ENCODE data around the gene ELK4. TPM values are rescaled to one million over a fixed set of nuclear protein-coding genes. Genes with fewer than 3 reads are reported as not detected.

Gene ELK4
- total and polyA plus RNA-seq, 2 experiments from 2014 or later = 5.1 to 19.7 TPM

DNA sequence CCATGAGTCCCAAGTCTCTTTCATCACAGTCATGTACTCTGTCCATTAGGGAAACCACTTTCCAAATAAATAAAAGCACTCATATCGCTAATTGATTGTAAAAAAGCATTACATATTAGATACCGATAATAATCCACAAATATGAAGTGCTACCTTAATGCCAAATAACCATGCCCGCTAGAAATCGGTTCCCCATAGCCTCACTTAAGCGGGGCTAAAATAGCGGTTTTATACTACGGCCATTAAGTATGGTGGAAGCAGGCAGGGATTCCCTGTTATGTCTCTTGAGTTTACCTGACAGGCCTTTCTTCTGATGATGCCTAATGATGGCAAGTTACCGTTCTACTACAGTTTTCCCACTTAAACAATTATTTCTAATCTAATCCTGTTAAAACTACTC lies 3.9 kb downstream of the ELK4 start:
- Mint-ChIP-seq H3K9me3 (no peaks in the 10 kb centered on the region), H3K36me3 (ENCODE audit: low read depth) (peaks cover 11% of the 10 kb centered on the region), H3K27ac (no peak overlapping the region), H3K4me3 (no peak overlapping the region), H3K27me3 (ENCODE audit: insufficient read depth, low read depth, poor library complexity) (peaks cover 8% of the 10 kb centered on the region), H3K4me1 (peaks cover 23% of the 10 kb centered on the region)
- TF ChIP-seq EZH2 (IDR thresholded peaks at IDR 0.05; ENCODE audit: low read depth, unreplicated experiment) (no peak), ZNF462 (CRISPR knock-in tag; IDR thresholded peaks at IDR 0.05) (no peak), ZNF331 (CRISPR knock-in tag; IDR thresholded peaks at IDR 0.05; ENCODE audit: low read depth) (no peak), ZNF114 (CRISPR knock-in tag; IDR thresholded peaks at IDR 0.05) (no peak), CTCF (conservative IDR thresholded peaks at IDR 0.05; ENCODE audit: low read depth in 2 of 2) (no peak), EZH2phosphoT487 (IDR thresholded peaks at IDR 0.05; ENCODE audit: unreplicated experiment) (no peak), JUNB (IDR thresholded peaks at IDR 0.05; ENCODE audit: unreplicated experiment) (no peak), POLR2AphosphoS5 (IDR thresholded peaks at IDR 0.05; ENCODE audit: low read depth) (no peak), NANOG (IDR thresholded peaks at IDR 0.05; ENCODE audit: borderline replicate concordance) (no peak)
- no peaks in the 10 kb centered on the region for H3K36me3 ChIP-seq (ENCODE audit: insufficient read depth)
- H3K4me1 ChIP-seq (ENCODE audit: insufficient read depth) = peaks cover 8% of the 10 kb centered on the region
- DNase-seq (ENCODE audit: low spot score) (no peak), ATAC-seq (no peak)
- no peaks in the 10 kb centered on the region for H3K9me2 ChIP-seq (ENCODE audit: insufficient read depth)
- no peak overlapping the region for H2AFZ ChIP-seq
- H3K79me2 ChIP-seq (replicated peaks; ENCODE audit: insufficient read depth) = peaks cover 79% of the 10 kb centered on the region
- no peaks in the 10 kb centered on the region for H3K27me3 ChIP-seq (ENCODE audit: insufficient read depth)
- peaks cover 51% of the 10 kb centered on the region for H4K20me1 ChIP-seq (replicated peaks; ENCODE audit: insufficient read depth)
- peaks cover 10% of the 10 kb centered on the region; the same call in 1 of the 2 replicates for H3F3A ChIP-seq (replicated peaks; ENCODE audit: low read depth)
- H3K27ac ChIP-seq (ENCODE audit: low read depth) = no peak overlapping the region
- H3K4me2 ChIP-seq = no peak overlapping the region
- H3K4me3 ChIP-seq = no peak overlapping the region

Measured in GM23338 (cell line).